HAP-1 (cell line): ENCODE results near the gene FGF12.
A peak's percentile ranks its signal among the peaks of the same experiment; 100 is the strongest.
"Not testable (repeated sequence)": the region's sequence is repeated elsewhere in the genome, so short reads cannot be mapped to it uniquely, and the experiment has no call there.

Source experiments
- DNase-seq, 2 experiments: peaks; one replicate each; pipeline ENCODE4 v3.0.0-alpha.2; 2016 to 2020; ENCODE audit warnings: low spot score in 2 of 2
- H3K27me3 ChIP-seq: fragments of 250-450 bp; sonication (Bioruptor Pico); 2 replicates; pipeline ENCODE4 v1.5.1; 2020; ENCODE audit warnings: low read depth, mild to moderate bottlenecking, moderate library complexity
- H3K36me3 ChIP-seq: fragments of 250-450 bp; sonication (Bioruptor Pico); replicated peaks from 2 replicates; pipeline ENCODE4 v1.5.1; 2020; ENCODE audit warnings: mild to moderate bottlenecking
- H3K4me1 ChIP-seq: fragments of 250-450 bp; sonication (Bioruptor Pico); 2 replicates; pipeline ENCODE4 v1.5.1; 2020; ENCODE audit warnings: mild to moderate bottlenecking
- H3K4me3 ChIP-seq: fragments of 250-450 bp; sonication (Bioruptor Pico); 2 replicates; pipeline ENCODE4 v1.5.1; 2020; ENCODE audit warnings: mild to moderate bottlenecking, moderate library complexity
- H3K9me3 ChIP-seq: fragments of 250-450 bp; sonication (Bioruptor Pico); 2 replicates; pipeline ENCODE4 v1.5.1; 2020; ENCODE audit warnings: mild to moderate bottlenecking, moderate library complexity
- in situ Hi-C: fragments of 300-500 bp; cut with MboI; formaldehyde crosslinking; loops from 3 replicates; pipeline ENCODE4 v1.14.3; 2020; ENCODE audit warnings: low sequenced_read_pairs, inconsistent platforms, mixed read lengths

Gene FGF12

GRCh38 chr3:192727032-192727847 lies at the start of gene FGF12:
Gene FGF12, minus strand, starts transcription at chr3:192727541.
- H3K9me3 ChIP-seq, result no peaks in the 10 kb centered on the region
- 0 out of 2 replicates have a peak, but pooled peaks cover 2% of the 10 kb centered on the region for H3K4me1 ChIP-seq
- DNase-seq, result peak; percentile 71 to 87
- no peak within 1 kb of the TSS for H3K4me3 ChIP-seq
- no peaks in the 10 kb centered on the region for H3K36me3 ChIP-seq
- in situ Hi-C loops, result no loop called here
- H3K27me3 ChIP-seq, result peaks cover 16% of the 10 kb centered on the region

GRCh38 chr3:192774341-192774740 lies 47.0 kb upstream of the FGF12 start:
- H3K4me3 ChIP-seq, H3K9me3 ChIP-seq, DNase-seq, H3K36me3 ChIP-seq, H3K4me1 ChIP-seq, H3K27me3 ChIP-seq, in situ Hi-C loops: not testable (repeated sequence)

DNA sequence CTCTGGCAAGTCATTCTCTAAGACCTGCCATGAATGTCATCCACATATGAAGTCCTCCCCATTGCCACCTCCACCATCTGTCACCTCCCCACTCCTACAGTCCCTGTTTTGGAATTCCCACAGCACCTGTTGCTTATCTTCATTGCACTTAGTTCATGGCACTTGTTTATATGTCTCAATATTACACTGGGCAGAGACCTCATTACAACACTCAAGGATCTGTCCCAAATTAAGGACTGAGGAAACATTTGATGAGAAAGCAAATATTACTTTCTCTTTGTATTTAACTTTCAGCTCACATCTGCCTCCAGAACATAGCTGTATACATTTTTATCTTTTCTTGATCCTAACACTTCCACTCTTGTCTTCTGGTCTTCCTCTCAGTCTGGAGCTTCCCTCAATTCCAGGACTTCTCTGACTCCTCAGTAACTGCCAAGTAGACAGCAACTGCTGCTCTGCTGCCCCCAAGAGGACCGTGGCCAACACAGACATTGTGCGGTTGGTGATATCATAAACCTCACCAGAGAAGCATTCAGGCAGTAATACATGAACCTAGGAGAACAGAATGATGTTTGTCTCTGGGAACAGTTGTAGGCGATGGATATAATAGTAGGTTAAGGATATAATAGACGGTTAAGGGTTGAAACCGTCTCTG lies 45.0 kb upstream of the FGF12 start:
- no peak overlapping the region for H3K4me3 ChIP-seq
- DNase-seq, result peak; percentile 37 to 54
- no peaks in the 10 kb centered on the region for H3K36me3 ChIP-seq
- 0 out of 2 replicates have a peak, but pooled peaks cover 2% of the 10 kb centered on the region for H3K9me3 ChIP-seq
- in situ Hi-C loops, result no loop called here
- peaks cover 6% of the 10 kb centered on the region; the same call in 1 of the 2 replicates for H3K27me3 ChIP-seq
- H3K4me1 ChIP-seq, result no peaks in the 10 kb centered on the region

- peaks cover 3% of the 10 kb centered on the region for H3K27me3 ChIP-seq
- no peaks in the 10 kb centered on the region for H3K9me3 ChIP-seq
- in situ Hi-C loops, result no loop called here
- H3K4me3 ChIP-seq, result no peak overlapping the region
- no peaks in the 10 kb centered on the region for H3K4me1 ChIP-seq
- no peak for DNase-seq
- no peaks in the 10 kb centered on the region for H3K36me3 ChIP-seq
Measured at GRCh38 chr3:192758654-192759053, 31.3 kb upstream of the FGF12 start.

DNA sequence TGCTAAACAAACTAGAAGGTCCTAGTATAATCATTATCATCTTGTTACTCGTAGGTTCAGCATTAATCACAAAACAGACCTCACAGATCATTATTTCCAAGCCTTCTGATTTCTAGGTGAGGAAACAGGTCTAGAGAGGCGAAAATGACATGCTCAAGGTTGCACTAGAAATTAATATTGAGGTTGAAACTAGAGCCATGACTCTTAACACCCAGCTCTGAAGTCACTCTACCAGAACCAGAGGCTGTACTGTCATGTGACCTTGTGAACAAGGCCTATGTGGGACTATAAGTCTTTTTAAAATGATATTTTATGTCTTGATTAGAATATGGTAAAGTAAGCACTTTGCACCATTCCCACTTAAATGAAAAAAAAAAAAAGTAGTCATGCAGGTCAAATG lies 23.8 kb upstream of the FGF12 start:
- in situ Hi-C loops, result no loop called here
- H3K4me1 ChIP-seq, result no peaks in the 10 kb centered on the region
- H3K9me3 ChIP-seq, result no peaks in the 10 kb centered on the region
- no peak overlapping the region for H3K4me3 ChIP-seq
- peaks cover 3% of the 10 kb centered on the region for H3K27me3 ChIP-seq
- DNase-seq, result no peak
- no peaks in the 10 kb centered on the region for H3K36me3 ChIP-seq

DNA sequence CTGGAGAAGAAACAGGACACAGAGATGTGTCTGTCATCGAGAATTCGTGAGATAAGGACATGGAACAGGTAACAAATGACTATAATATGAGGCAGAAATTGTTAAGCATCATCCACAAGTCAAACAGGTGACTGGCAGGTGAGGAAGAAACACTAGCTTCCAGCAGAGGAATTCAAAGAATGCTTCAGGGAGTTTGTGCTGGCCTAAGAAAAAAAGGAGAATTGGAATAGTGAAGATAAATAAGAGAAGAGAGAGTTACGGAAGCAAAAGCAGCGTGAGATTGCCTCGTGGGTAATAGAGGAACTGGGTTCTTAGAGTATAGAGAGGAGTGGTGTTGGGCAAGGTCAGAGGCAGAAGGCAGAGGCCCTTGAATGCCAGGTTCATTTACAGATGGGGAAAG lies 22.9 kb upstream of the FGF12 start:
- no peaks in the 10 kb centered on the region for H3K4me1 ChIP-seq
- H3K27me3 ChIP-seq, result no peaks in the 10 kb centered on the region; the same call in 1 of the 2 replicates
- DNase-seq, result no peak
- no peaks in the 10 kb centered on the region for H3K36me3 ChIP-seq
- in situ Hi-C loops, result no loop called here
- no peak overlapping the region for H3K4me3 ChIP-seq
- no peaks in the 10 kb centered on the region for H3K9me3 ChIP-seq

DNA sequence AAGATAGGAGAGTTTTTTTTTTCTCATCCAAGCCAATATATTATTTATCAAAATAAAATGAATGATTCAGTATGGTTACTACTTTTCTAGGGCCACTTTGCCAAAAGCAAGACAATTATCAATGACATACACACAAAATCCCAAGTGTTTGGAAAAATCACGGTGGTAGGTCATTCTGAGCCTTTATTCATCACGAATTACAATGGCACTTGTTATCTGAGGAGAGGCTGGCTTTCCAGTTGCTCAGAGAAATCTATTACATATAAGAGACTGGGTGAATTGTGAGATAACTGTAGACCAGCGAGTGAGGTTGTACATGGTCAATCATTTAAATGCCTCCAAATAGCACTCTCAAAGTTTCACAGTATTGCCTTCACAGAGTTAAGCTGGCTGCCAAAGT lies 20.4 kb upstream of the FGF12 start:
- no peaks in the 10 kb centered on the region for H3K27me3 ChIP-seq
- in situ Hi-C loops, result no loop called here
- no peaks in the 10 kb centered on the region for H3K36me3 ChIP-seq
- H3K4me1 ChIP-seq, result no peaks in the 10 kb centered on the region
- H3K4me3 ChIP-seq, result no peak overlapping the region
- DNase-seq, result no peak
- H3K9me3 ChIP-seq, result no peaks in the 10 kb centered on the region

GRCh38 chr3:192747145-192747544 lies 19.8 kb upstream of the FGF12 start:
- H3K36me3 ChIP-seq, result no peaks in the 10 kb centered on the region
- H3K4me1 ChIP-seq, result no peaks in the 10 kb centered on the region
- no peak for DNase-seq
- in situ Hi-C loops, result no loop called here
- H3K9me3 ChIP-seq, result no peaks in the 10 kb centered on the region
- no peaks in the 10 kb centered on the region for H3K27me3 ChIP-seq
- H3K4me3 ChIP-seq, result no peak overlapping the region

- no peaks in the 10 kb centered on the region for H3K4me1 ChIP-seq
- in situ Hi-C loops, result no loop called here
- no peak overlapping the region for H3K4me3 ChIP-seq
- H3K27me3 ChIP-seq, result no peaks in the 10 kb centered on the region
- DNase-seq, result no peak
- H3K9me3 ChIP-seq, result no peaks in the 10 kb centered on the region
- H3K36me3 ChIP-seq, result no peaks in the 10 kb centered on the region
Measured at GRCh38 chr3:192745150-192745549, 17.8 kb upstream of the FGF12 start.

GRCh38 chr3:192744604-192745003 lies 17.3 kb upstream of the FGF12 start:
- DNase-seq, H3K36me3 ChIP-seq, H3K4me1 ChIP-seq, H3K27me3 ChIP-seq, in situ Hi-C loops, H3K9me3 ChIP-seq, H3K4me3 ChIP-seq: not testable (repeated sequence)

GRCh38 chr3:192737506-192737905 lies 10.2 kb upstream of the FGF12 start:
- Histone ChIP-seq H3K4me3 (no peak overlapping the region), H3K27me3 (no peaks in the 10 kb centered on the region), H3K4me1 (no peaks in the 10 kb centered on the region), H3K9me3 (no peaks in the 10 kb centered on the region), H3K36me3 (no peaks in the 10 kb centered on the region)
- in situ Hi-C loops, result no loop called here
- DNase-seq, result no peak

DNA sequence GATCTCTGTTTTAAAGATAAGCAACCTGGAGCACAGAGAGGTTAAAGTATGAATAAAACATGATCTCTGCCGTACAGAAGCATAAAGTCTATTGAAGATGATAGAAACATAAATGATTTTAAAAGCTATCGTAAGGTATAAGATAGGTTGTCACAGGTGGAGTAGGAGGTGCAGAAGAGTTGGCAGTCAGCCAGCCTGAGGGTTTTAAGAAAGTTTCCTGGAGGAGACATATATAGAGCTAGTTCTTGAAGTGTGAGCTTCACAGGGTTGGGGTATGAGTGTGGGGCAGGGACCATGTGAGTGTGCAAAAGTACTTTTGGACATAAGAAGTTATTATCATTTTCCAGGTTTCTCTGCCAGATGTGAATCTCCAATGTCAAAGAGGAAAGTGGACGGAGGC lies 3.9 kb upstream of the FGF12 start:
- Histone ChIP-seq H3K9me3 (no peaks in the 10 kb centered on the region), H3K4me3 (no peak overlapping the region), H3K27me3 (peaks cover 4% of the 10 kb centered on the region), H3K4me1 (0 out of 2 replicates have a peak, but pooled peaks cover 2% of the 10 kb centered on the region), H3K36me3 (no peaks in the 10 kb centered on the region)
- in situ Hi-C loops, result no loop called here
- DNase-seq, result no peak

GRCh38 chr3:192726385-192726784 lies 956 bp downstream of the FGF12 start:
- no peaks in the 10 kb centered on the region for H3K36me3 ChIP-seq
- no peaks in the 10 kb centered on the region for H3K9me3 ChIP-seq
- H3K4me3 ChIP-seq, result no peak overlapping the region
- no peak for DNase-seq
- in situ Hi-C loops, result no loop called here
- peaks cover 16% of the 10 kb centered on the region for H3K27me3 ChIP-seq
- 0 out of 2 replicates have a peak, but pooled peaks cover 2% of the 10 kb centered on the region for H3K4me1 ChIP-seq

DNA sequence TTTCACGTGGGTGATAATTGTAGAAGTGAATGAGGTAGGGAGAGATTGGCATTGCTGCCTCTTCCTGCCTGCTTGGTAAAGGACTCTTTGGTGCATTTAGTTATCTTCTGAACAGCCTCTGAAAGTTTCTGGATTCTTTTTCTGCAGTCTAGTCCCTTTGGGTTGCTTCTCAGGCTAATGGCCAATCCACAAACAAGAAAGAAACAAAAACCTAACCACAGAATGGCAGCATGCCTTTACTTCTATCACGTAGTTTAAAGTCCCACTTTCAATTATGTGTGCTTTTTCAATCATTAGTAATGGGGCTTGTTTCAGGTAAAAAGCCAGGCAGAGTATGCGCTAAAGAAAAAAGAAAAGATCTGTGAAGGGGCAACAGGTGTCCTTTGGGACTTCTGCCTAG lies 7.4 kb downstream of the FGF12 start:
- H3K36me3 ChIP-seq, result no peaks in the 10 kb centered on the region
- in situ Hi-C loops, result no loop called here
- DNase-seq, result no peak
- H3K4me3 ChIP-seq, result no peak overlapping the region
- H3K4me1 ChIP-seq, result no peaks in the 10 kb centered on the region
- H3K9me3 ChIP-seq, result no peaks in the 10 kb centered on the region
- H3K27me3 ChIP-seq, result peaks cover 6% of the 10 kb centered on the region; the same call in 1 of the 2 replicates
